WTC11 (cell line): Measurements from ENCODE around the gene MUSTN1.

ENCODE experiments used
- CREB1 ChIP-seq: sonication (generic); formaldehyde crosslinking; IDR thresholded peaks from 2 replicates; pipeline ENCODE4 v1.8.0; 2023; ENCODE audit warnings: mild to moderate bottlenecking, missing genetic modification reagents
- ETV6 ChIP-seq: sonication (generic); formaldehyde crosslinking; IDR thresholded peaks from 2 replicates; pipeline ENCODE4 v1.8.1; 2022; ENCODE audit warnings: mild to moderate bottlenecking, missing genetic modification reagents
- KAT7 ChIP-seq: sonication (generic); formaldehyde crosslinking; IDR thresholded peaks from 2 replicates; pipeline ENCODE4 v1.8.1; 2023; ENCODE audit warnings: missing genetic modification reagents, mild to moderate bottlenecking, borderline replicate concordance
- TP53 ChIP-seq: sonication (generic); formaldehyde crosslinking; IDR thresholded peaks from 2 replicates; pipeline ENCODE4 v1.8.1; 2023; ENCODE audit warnings: mild to moderate bottlenecking, missing genetic modification reagents
- ZNF219 ChIP-seq: sonication (generic); formaldehyde crosslinking; IDR thresholded peaks from 2 replicates; pipeline ENCODE4 v1.8.0; 2023; ENCODE audit warnings: missing genetic modification reagents, mild to moderate bottlenecking, borderline replicate concordance
- TF ChIP-seq, protein P1 (sequence below): fragments of 200-600 bp; IDR thresholded peaks from 2 replicates; pipeline ENCODE4 v1.8.0; 2022; ENCODE audit warnings: antibody characterized with exemption
- TF ChIP-seq, protein P2 (sequence below): sonication (generic); formaldehyde crosslinking; IDR thresholded peaks from 2 replicates; pipeline ENCODE4 v1.8.0; 2023; ENCODE audit warnings: missing genetic modification reagents, mild to moderate bottlenecking, borderline replicate concordance

DNA sequence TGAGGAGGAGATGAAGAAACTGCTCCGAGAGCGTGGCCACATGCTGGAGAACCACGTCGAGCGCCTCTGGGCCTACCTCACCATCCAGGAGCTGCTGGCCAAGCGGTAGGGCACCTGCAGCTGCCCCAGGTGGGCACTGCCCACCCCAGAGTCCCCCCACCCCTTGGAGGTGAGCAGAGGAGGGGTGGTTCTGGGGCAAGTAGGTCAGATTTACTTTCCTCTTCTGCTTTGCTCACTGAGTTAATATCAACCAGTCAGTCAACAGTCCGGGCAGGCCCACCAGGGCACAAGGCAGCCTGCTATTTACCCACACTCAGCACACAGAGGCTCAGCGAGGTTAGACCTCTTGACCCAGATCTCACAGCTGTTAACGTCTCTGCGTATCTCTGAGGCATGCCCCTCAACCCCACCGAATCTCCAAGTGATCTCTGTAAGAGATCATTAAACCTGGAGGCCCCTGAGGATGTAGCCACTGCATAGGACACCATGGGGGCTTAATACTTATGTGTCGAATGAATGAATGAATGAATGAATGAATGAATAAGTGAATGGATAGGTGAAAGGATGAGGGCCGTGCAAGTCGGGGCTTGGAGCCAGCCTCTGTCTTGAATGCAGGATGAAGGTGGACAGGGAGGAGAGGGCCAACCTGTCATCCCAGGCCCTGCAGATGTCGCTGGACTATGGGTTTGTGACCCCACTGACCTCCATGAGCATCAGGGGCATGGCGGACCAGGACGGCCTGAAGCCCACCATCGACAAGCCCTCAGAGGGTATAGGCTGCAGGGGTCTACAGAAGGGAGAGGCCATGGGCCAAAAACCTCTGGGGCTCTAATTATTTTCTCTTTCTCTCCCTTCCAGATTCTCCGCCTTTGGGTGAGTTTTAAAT, 48.2 kb downstream of the MUSTN1 start:
- TF ChIP-seq, protein P1, sequence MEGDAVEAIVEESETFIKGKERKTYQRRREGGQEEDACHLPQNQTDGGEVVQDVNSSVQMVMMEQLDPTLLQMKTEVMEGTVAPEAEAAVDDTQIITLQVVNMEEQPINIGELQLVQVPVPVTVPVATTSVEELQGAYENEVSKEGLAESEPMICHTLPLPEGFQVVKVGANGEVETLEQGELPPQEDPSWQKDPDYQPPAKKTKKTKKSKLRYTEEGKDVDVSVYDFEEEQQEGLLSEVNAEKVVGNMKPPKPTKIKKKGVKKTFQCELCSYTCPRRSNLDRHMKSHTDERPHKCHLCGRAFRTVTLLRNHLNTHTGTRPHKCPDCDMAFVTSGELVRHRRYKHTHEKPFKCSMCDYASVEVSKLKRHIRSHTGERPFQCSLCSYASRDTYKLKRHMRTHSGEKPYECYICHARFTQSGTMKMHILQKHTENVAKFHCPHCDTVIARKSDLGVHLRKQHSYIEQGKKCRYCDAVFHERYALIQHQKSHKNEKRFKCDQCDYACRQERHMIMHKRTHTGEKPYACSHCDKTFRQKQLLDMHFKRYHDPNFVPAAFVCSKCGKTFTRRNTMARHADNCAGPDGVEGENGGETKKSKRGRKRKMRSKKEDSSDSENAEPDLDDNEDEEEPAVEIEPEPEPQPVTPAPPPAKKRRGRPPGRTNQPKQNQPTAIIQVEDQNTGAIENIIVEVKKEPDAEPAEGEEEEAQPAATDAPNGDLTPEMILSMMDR, result no peak
- TF ChIP-seq ETV6, result no peak
- TF ChIP-seq TP53, result no peak
- no peak for TF ChIP-seq ZNF219
- no peak for TF ChIP-seq KAT7 (CRISPR knock-in tag)
- TF ChIP-seq, protein P2, sequence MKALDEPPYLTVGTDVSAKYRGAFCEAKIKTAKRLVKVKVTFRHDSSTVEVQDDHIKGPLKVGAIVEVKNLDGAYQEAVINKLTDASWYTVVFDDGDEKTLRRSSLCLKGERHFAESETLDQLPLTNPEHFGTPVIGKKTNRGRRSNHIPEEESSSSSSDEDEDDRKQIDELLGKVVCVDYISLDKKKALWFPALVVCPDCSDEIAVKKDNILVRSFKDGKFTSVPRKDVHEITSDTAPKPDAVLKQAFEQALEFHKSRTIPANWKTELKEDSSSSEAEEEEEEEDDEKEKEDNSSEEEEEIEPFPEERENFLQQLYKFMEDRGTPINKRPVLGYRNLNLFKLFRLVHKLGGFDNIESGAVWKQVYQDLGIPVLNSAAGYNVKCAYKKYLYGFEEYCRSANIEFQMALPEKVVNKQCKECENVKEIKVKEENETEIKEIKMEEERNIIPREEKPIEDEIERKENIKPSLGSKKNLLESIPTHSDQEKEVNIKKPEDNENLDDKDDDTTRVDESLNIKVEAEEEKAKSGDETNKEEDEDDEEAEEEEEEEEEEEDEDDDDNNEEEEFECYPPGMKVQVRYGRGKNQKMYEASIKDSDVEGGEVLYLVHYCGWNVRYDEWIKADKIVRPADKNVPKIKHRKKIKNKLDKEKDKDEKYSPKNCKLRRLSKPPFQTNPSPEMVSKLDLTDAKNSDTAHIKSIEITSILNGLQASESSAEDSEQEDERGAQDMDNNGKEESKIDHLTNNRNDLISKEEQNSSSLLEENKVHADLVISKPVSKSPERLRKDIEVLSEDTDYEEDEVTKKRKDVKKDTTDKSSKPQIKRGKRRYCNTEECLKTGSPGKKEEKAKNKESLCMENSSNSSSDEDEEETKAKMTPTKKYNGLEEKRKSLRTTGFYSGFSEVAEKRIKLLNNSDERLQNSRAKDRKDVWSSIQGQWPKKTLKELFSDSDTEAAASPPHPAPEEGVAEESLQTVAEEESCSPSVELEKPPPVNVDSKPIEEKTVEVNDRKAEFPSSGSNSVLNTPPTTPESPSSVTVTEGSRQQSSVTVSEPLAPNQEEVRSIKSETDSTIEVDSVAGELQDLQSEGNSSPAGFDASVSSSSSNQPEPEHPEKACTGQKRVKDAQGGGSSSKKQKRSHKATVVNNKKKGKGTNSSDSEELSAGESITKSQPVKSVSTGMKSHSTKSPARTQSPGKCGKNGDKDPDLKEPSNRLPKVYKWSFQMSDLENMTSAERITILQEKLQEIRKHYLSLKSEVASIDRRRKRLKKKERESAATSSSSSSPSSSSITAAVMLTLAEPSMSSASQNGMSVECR (CRISPR knock-in tag), result no peak
- no peak for TF ChIP-seq CREB1
